Measurements from ENCODE around the gene PARP12.

The PARP12 gene

GRCh38 chr7:140034421-140034820 is 28.3 kb downstream of the PARP12 start:
- DNase-seq: no peak

- no peak for DNase-seq
Measured at GRCh38 chr7:140033779-140034363, 28.9 kb downstream of the PARP12 start.

GRCh38 chr7:140033036-140033435 is 29.7 kb downstream of the PARP12 start:
- no peak for DNase-seq

- DNase-seq: no peak
Measured at GRCh38 chr7:140031364-140031763, 31.4 kb downstream of the PARP12 start.

- DNase-seq: no peak
Measured at GRCh38 chr7:140029072-140029471, 33.7 kb downstream of the PARP12 start.

- DNase-seq: no peak
Measured at GRCh38 chr7:140028311-140028710, 34.4 kb downstream of the PARP12 start.

GRCh38 chr7:140027858-140028257 is 34.9 kb downstream of the PARP12 start:
- DNase-seq: no peak

- DNase-seq: no peak
Measured at GRCh38 chr7:140026935-140027334, 35.8 kb downstream of the PARP12 start.

GRCh38 chr7:140025814-140026433 is 36.8 kb downstream of the PARP12 start:
- no peak for DNase-seq

GRCh38 chr7:140025241-140025640 is 37.5 kb downstream of the PARP12 start:
- no peak for DNase-seq

- no peak for DNase-seq
Measured at GRCh38 chr7:140024585-140024984, 38.2 kb downstream of the PARP12 start.

GRCh38 chr7:140023728-140024127 is 39.0 kb downstream of the PARP12 start:
- DNase-seq: no peak

- DNase-seq: no peak
Measured at GRCh38 chr7:140022582-140023211, 40.1 kb downstream of the PARP12 start.

- no peak for DNase-seq
Measured at GRCh38 chr7:140021603-140022002, 41.1 kb downstream of the PARP12 start.

- DNase-seq: no peak
Measured at GRCh38 chr7:140019606-140020005, 43.1 kb downstream of the PARP12 start.

GRCh38 chr7:140019172-140019571 is 43.6 kb downstream of the PARP12 start:
- no peak for DNase-seq

GRCh38 chr7:140018125-140019043 is 44.4 kb downstream of the PARP12 start:
- DNase-seq: no peak

GRCh38 chr7:140017543-140017942 is 45.2 kb downstream of the PARP12 start:
- no peak for DNase-seq

- no peak for DNase-seq
Measured at GRCh38 chr7:140017034-140017433, 45.7 kb downstream of the PARP12 start.

GRCh38 chr7:140016540-140016939 is 46.2 kb downstream of the PARP12 start:
- no peak for DNase-seq

GRCh38 chr7:140015471-140015970 is 47.2 kb downstream of the PARP12 start:
- no peak for DNase-seq

GRCh38 chr7:140014123-140014522 is 48.6 kb downstream of the PARP12 start:
- no peak for DNase-seq

GRCh38 chr7:140013676-140014075 is 49.1 kb downstream of the PARP12 start:
- DNase-seq: no peak

Data from NCI-H2171 treated with DMSO at 0.1 percent for 48 hours (cell line).